ENCODE data around the gene PRSS50.
"Not testable (repeated sequence)": the region's sequence is repeated elsewhere in the genome, so short reads cannot be mapped to it uniquely, and the experiment has no call there.

Gene PRSS50

GRCh38 chr3:46717447-46718231 is at the start of gene PRSS50:
Gene PRSS50 (minus strand): TSS chr3:46717869. CDS start chr3:46717824, 45 bp downstream.
- DNase-seq, result peak; percentile 19

DNA sequence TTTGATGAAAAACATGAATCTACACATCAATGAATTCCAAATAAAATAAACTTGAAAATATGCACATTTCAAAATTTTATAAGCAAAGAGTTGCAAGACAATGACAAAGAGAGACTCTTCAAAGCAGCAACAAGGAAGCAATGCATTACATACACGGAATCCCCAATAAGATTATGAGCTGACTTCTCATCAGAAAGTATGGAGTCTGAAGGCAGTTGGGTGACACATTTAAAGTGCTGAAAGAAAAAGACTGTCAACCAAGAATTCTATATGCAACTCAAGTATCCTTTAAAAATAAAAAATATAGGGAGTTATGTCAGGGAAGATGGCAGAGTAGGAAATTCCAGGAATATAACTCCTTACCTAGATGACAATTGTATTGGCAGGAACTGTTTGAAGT is 46.5 kb upstream of the PRSS50 start:
- DNase-seq, result no peak

- no peak for DNase-seq
Observed at GRCh38 chr3:46763178-46763577, 45.5 kb upstream of the PRSS50 start.

DNA sequence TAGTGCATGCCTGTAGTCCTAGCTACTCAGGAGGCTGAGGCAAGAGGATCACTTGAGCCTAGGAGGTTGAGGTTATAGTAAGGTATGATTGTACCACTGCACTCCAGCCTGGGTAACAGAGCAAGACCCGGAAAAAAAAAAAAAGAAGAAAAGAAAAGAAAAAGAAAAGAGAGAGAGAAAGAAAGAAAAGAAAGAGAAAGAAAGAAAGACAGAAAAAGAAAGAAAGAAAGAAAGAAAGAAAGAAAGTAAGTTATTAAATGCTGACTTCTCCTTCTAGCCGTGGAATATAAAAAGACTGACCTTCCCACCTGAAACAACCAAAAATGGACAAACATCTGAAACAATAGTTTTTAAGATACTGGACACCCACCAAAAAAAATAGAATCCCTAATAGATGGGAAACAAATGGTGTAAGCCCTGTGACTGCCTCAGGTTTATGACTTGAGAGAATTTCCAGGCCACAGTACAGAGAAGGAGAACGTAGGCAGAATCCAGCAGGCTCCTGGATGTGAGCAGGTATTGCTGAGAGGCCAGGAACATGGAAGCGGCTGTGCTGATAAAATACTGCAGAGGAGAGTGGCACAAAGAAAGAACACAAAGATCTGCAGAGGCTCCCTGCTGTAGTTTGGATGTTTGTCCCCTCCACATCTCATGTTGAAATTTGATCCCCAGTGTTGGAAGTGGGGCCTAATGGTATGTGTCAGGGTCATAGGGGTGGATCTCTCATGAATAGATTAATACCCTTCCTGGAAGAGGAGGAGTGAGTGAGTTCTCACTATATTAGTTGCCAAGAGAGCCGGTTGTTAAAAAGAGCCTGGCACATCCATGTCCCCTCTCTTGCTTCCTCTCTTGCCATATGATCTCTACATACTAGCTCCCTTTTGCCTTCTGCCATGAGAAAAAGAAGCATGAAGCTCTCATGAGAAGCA is 41.8 kb upstream of the PRSS50 start:
- no peak for DNase-seq

DNA sequence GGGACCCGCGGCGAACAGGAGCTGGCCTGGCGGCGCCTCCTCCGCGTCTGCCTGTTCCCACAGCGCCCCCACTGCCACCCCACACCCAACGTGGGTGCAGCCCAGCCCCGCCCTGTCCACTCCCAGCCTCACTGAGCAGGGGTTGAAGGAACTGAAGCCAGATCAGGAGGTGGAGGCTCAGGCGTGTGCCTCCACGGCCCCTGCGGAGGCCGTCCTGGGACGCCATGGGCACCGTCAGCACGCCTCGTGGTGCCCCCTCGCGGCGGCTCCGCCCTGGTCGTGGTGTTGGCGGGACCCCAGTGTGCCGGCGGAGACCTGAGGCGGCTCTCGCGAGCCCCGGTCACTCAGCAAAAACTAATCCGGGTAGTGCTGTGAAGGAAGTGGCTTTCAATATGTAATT is 39.0 kb upstream of the PRSS50 start:
- DNase-seq, result no peak

- no peak for DNase-seq
Observed at GRCh38 chr3:46755646-46756045, 38.0 kb upstream of the PRSS50 start.

DNA sequence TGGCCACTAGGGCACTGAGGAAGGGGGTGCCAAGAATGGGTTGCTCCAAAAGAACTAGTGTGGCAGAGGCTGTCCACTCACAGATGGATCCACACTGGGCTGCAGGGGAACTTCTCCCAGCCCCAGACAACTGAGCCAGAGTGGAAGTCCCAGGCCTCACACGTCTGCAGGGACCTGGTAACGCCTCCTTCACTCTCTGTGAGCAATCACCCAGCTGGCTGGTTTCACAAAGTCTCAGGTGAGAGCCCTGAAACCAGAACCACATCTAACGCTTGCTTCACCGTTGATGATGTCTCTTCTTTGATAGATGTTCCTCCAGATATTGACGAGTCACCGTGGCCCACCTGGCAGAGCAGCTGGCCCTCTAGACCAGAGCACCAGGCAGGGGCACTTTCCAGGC is 35.5 kb upstream of the PRSS50 start:
- not testable (repeated sequence) for DNase-seq

DNA sequence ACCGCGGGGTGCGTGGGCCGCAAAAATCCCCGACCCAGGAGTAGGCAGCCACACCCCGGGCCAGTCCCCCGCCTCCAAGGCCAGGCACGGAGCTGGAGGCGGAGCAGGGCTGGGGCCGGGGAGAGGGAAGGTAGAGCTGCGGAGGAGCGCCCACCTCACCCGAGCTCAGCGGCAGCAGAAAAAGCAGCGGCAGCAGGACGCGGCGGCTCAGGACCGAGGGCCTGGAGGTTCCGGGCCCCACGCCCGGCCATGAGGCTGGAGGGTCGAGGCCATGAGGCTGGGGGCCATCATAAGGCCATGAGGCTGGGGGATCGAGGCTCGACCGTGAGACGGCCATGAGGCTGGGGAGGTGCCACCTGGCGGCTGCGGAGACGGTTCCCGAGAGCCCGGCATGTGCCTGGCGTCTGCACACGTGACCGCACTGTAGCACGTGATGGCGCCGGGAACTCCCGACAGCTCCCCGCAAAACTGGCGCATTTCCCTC is 32.9 kb upstream of the PRSS50 start:
- DNase-seq, result no peak

DNA sequence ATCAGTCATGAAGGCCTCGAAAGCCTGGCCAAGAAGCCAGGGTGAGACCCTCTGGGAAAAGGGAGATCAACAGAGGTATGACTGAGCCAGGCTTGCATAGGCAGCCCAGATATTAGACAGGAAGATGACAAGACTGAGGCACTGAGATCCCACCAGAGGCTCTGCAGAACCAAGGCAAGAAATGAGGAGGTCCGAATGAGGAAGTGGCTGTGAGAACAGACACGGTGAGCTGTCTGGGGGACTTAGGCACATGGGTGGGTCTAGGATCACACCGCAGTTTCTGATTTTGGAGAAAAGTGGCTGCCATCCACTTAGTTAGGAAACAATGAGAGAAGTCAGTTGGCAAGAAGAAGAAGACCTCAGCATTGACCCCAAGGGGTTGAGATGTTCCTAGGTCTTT is 31.5 kb upstream of the PRSS50 start:
- no peak for DNase-seq

- no peak for DNase-seq
Observed at GRCh38 chr3:46748170-46748569, 30.5 kb upstream of the PRSS50 start.

DNA sequence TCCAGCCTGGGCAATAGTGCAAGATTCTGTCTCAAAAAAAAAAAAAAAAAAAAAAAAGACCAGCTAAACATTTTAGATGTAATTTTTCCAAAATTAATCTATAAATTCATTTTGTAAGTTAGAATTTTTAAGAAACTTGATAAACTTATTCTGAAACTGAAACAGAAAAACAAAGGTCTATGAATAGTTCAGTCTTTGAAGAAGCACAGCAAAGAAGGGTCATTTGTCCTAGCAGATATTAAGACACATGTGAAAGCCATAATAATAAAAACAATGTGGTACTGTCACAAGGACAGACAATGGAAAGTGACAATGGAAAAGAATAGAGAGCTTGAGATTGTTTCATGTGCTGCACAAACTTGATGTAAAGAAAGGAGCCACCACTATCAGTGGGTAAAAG is 29.0 kb upstream of the PRSS50 start:
- no peak for DNase-seq

- DNase-seq, result no peak
Observed at GRCh38 chr3:46742992-46743585, 25.4 kb upstream of the PRSS50 start.

- not testable (repeated sequence) for DNase-seq
Observed at GRCh38 chr3:46739565-46739964, 21.9 kb upstream of the PRSS50 start.

DNA sequence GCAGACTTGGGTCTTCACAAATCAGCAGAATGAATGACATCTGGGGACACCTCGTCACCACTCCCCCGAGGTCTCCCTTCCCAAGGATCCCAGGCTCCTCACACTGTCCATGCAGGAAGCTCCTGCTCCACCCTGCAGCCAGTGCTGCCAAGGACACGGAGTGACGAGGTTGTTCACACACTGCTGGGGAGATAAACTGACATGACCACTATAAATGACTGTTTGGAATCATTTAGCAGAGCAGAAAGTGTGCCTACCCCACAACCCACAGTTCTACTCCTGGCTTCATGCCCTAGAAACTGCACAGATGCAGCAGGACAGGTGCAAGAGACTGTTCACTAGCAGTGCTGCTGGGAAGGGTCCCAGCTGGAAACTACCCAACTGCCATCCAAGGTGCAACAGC is 19.7 kb upstream of the PRSS50 start:
- DNase-seq, result no peak

- no peak for DNase-seq
Observed at GRCh38 chr3:46736006-46736872, 18.6 kb upstream of the PRSS50 start.

GRCh38 chr3:46734773-46735172 is 17.1 kb upstream of the PRSS50 start:
- no peak for DNase-seq

DNA sequence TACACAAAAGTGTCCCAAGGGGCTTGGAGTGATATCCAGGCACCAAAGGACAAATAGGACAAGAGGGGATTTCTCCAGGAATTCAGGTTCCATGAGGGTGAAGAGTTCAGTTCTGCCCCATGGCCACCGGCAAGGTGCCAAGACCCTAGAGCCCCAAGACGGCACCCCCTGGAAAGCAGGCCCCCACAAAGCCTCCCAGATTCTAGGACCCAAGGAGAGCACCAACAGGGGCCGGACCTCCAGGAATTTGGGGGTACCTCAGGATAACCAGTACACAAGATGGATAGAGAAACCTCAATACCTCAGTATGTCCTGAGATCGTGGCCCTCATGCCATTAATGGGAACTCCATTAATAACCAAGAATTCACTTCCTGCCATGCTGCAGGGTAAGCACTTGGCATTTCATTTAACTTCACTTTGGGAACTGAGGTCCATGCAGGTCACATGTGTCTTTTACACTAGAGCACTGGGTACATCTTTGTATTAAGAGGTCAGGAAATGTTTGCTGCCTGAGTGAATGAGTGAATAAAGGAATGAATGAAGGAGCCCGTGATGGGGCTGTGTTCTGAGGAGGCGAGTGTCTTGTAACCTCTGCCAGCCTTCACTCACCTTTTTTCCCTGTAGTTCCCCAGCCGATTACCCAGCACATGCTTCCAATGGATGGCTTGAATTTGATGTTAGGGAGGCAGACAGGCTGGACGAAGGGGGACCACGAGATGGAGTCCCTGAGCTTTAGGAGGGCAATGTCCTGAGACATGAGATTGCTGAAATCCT is 15.5 kb upstream of the PRSS50 start:
- no peak for DNase-seq

DNA sequence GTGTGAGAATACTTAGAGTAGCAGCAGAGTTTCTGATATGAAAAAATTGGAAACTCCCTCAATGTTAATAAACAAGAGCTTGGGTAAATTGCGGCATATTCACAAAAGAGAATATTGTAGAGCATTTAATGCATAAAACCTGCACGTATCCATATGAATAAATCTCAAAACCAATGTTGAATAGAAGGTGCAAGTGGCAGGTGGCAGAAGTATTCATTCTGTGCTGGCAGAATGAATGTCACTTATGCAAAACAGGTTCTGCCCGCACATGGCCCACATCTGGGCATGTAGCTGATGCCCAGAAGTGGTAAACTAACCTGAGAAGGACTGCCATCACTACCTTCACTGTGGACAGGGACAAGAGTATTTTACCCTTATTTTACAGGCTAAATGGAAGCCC is 14.1 kb upstream of the PRSS50 start:
- DNase-seq, result no peak

GRCh38 chr3:46730819-46731218 is 13.2 kb upstream of the PRSS50 start:
- no peak for DNase-seq

- no peak for DNase-seq
Observed at GRCh38 chr3:46729038-46729437, 11.4 kb upstream of the PRSS50 start.

DNA sequence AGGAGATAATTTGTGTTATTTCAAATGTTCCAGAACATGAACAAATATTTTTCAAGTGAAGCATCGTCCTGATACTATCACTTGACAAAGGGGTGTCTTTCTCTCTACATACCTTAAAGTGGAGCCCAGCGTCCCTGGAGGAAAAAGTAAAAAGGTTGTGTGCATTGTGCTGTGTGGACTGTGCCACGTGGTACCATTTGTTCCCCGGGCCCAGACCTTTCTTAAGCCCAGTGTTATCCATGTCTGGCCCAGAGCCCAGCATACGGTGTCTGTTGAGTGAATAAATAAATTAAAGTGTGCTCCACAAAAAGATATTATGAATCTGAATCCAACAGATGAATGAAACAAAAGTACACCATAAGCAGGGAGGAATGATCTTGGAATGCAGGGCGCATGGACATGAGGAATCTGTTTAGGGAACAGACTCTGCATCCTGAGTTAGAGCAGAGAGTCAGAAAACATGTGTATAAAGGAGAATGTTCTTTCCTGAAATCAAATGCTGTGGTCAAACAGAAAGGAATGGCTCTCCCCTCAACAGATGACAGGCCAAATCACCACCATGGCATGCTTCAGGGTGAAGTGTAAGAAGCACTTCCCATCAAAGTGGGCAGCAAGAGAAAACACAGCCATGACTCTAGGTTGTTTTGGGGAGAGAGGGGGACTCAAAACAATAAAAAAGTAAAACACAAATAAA is 8.1 kb upstream of the PRSS50 start:
- peak; percentile 15 for DNase-seq
